GM12878 (cell line): Measurements from ENCODE around the gene MED25.

Experiments
- CEBPB ChIP-seq, 2 experiments: fragments of 150-350 bp in 1 of 2; IDR thresholded peaks; 2 replicates each; pipeline ENCODE4 v1.6.1; 2012 to 2014; ENCODE audit warnings: low read depth in 2 of 2, low read length in 2 of 2, borderline replicate concordance in 1 of 2, inconsistent platforms in 1 of 2
- CHD1 ChIP-seq: IDR thresholded peaks from 2 replicates; pipeline ENCODE4 v1.6.1; 2012; ENCODE audit warnings: low read depth, low read length, improper control_type of control experiment
- CTCF ChIP-seq, 3 experiments: IDR thresholded peaks in 2 of 3; conservative IDR thresholded peaks in 1 of 3; 2 replicates each; pipeline ENCODE4 v1.5.1; 2011; ENCODE audit warnings: low read depth in 3 of 3, low read length in 3 of 3, mild to moderate bottlenecking in 3 of 3, control low read depth in 2 of 3, moderate library complexity in 2 of 3, inconsistent platforms in 1 of 3, mixed read lengths in 1 of 3; ENCODE audit not compliant: control insufficient read depth in 2 of 3, insufficient read depth in 1 of 3; ENCODE audit errors: extremely low read depth in 1 of 3
- CUX1 ChIP-seq: IDR thresholded peaks from 2 replicates; pipeline ENCODE4 v1.6.1; 2012; ENCODE audit warnings: improper control_type of control experiment, low read depth, low read length; ENCODE audit not compliant: insufficient replicate concordance
- EZH2 ChIP-seq: IDR thresholded peaks from 2 replicates; pipeline ENCODE4 v1.6.1; 2012; ENCODE audit warnings: low read depth, mild to moderate bottlenecking, control low read depth, inconsistent platforms, low read length, borderline replicate concordance; ENCODE audit not compliant: control insufficient read depth
- NFYA ChIP-seq: IDR thresholded peaks from 2 replicates; pipeline ENCODE4 v1.6.1; 2011; ENCODE audit warnings: low read depth, mild to moderate bottlenecking, low read length, improper control_type of control experiment, borderline replicate concordance
- NR2C1 ChIP-seq: fragments of 450-650 bp; IDR thresholded peaks from 2 replicates; pipeline ENCODE4 v1.6.1; 2017; ENCODE audit warnings: antibody characterized with exemption, mild to moderate bottlenecking, moderate library complexity
- NR2F1 ChIP-seq: fragments of 450-650 bp; conservative IDR thresholded peaks from 2 replicates; pipeline ENCODE4 v1.6.1; 2017; ENCODE audit warnings: mild to moderate bottlenecking
- PAX5 ChIP-seq: IDR thresholded peaks from 2 replicates; pipeline ENCODE4 v1.6.1; 2011; ENCODE audit warnings: low read depth, low read length, borderline replicate concordance
- POLR2A ChIP-seq: IDR thresholded peaks from 2 replicates; pipeline ENCODE4 v1.6.1; 2011; ENCODE audit warnings: low read depth, mild to moderate bottlenecking, low read length
- SPI1 ChIP-seq: IDR thresholded peaks from 2 replicates; pipeline ENCODE4 v1.6.1; 2011; ENCODE audit warnings: low read depth, mild to moderate bottlenecking, low read length, moderate library complexity, borderline replicate concordance; ENCODE audit not compliant: insufficient read depth
- TAF1 ChIP-seq: IDR thresholded peaks from 2 replicates; pipeline ENCODE4 v1.6.1; 2011; ENCODE audit warnings: mild to moderate bottlenecking, low read depth, low read length, borderline replicate concordance

- no peak for TF ChIP-seq CHD1
- TF ChIP-seq EZH2: no peak
- no peak for TF ChIP-seq NR2F1
- no peak for TF ChIP-seq CTCF (IDR thresholded peaks at IDR 0.05 in 2 of 3, conservative IDR thresholded peaks at IDR 0.05 in 1 of 3; ENCODE audit: control insufficient read depth in 2 of 3, extremely low read depth in 1 of 3, insufficient read depth in 1 of 3, low read depth in 3 of 3, low read length in 3 of 3)
- no peak for TF ChIP-seq CEBPB (IDR thresholded peaks at IDR 0.05; ENCODE audit: borderline replicate concordance in 1 of 2, low read depth in 2 of 2, low read length in 2 of 2)
- no peak for TF ChIP-seq TAF1
- TF ChIP-seq CUX1: no peak
- no peak for TF ChIP-seq SPI1
- TF ChIP-seq PAX5: no peak
- TF ChIP-seq NR2C1: no peak
- TF ChIP-seq NFYA: no peak
- peak; percentile 42; the same call in 1 of the 2 replicates for TF ChIP-seq POLR2A
Observed at GRCh38 chr19:49855676-49856573, 37.8 kb downstream of the MED25 start.
